Keratinocyte (primary cell): Measurements from ENCODE around the gene TNFSF8. TPM values are rescaled to one million over a fixed set of nuclear protein-coding genes. Genes with fewer than 3 reads are reported as not detected.
A peak's percentile ranks its signal among the peaks of the same experiment; 100 is the strongest.

Experiments used
- DNase-seq: peaks from one replicate; pipeline ENCODE4 v3.0.0-alpha.2; 2011; ENCODE audit warnings: low read depth, missing footprints, low spot score
- FAIRE-seq: peaks from 2 replicates; lab custom pipeline; 2011; peaks lifted over from hg19 to GRCh38; lab: Jason Lieb, UNC
- H2AFZ ChIP-seq: 2 replicates; pipeline ENCODE4 v1.6.0; 2012; ENCODE audit warnings: low read length, control low read depth, inconsistent platforms; ENCODE audit not compliant: control insufficient read depth
- H3K27ac ChIP-seq: 2 replicates; pipeline ENCODE4 v1.5.1; 2011; ENCODE audit warnings: low read length; ENCODE audit not compliant: control insufficient read depth, insufficient read depth
- H3K27me3 ChIP-seq: 3 replicates; pipeline ENCODE4 v1.6.0; 2011; ENCODE audit warnings: low read length; ENCODE audit not compliant: control insufficient read depth, insufficient read depth; ENCODE audit errors: extremely low read depth
- H3K36me3 ChIP-seq, 2 experiments: 2 replicates in 1 of 2; 3 replicates in 1 of 2; pipeline ENCODE4 v1.5.1; 2011; ENCODE audit warnings: low read length in 2 of 2, mild to moderate bottlenecking in 1 of 2; ENCODE audit not compliant: control insufficient read depth in 2 of 2, insufficient read depth in 2 of 2; ENCODE audit errors: extremely low read depth in 1 of 2
- H3K4me1 ChIP-seq: 3 replicates; pipeline ENCODE4 v1.5.1; 2011; ENCODE audit warnings: low read length; ENCODE audit not compliant: control insufficient read depth, insufficient read depth; ENCODE audit errors: extremely low read depth
- H3K4me2 ChIP-seq: 3 replicates; pipeline ENCODE4 v1.6.0; 2011; ENCODE audit warnings: low read depth, low read length; ENCODE audit not compliant: control insufficient read depth, insufficient read depth; ENCODE audit errors: extremely low read depth
- H3K4me3 ChIP-seq, 3 experiments: fragments of 200-600 bp in 1 of 3; sonication (generic) in 1 of 3; 2 replicates in 2 of 3; 3 replicates in 1 of 3; pipeline ENCODE4 v1.5.1; 2011 to 2016; ENCODE audit warnings: low read length in 3 of 3, mild to moderate bottlenecking in 3 of 3, control low read depth in 2 of 3, inconsistent platforms in 1 of 3, low read depth in 1 of 3, mixed read lengths in 1 of 3, mixed run types in 1 of 3, moderate library complexity in 1 of 3; ENCODE audit not compliant: control insufficient read depth in 2 of 3, insufficient read depth in 2 of 3; ENCODE audit errors: extremely low read depth in 1 of 3
- H3K79me2 ChIP-seq: 2 replicates; pipeline ENCODE4 v1.6.0; 2012; ENCODE audit warnings: low read length; ENCODE audit not compliant: control insufficient read depth, insufficient read depth
- H3K9ac ChIP-seq: 3 replicates; pipeline ENCODE4 v1.6.0; 2011; ENCODE audit warnings: low read length; ENCODE audit not compliant: control insufficient read depth, insufficient read depth; ENCODE audit errors: extremely low read depth
- H3K9me1 ChIP-seq: 3 replicates; pipeline ENCODE4 v1.6.0; 2011; ENCODE audit warnings: low read length; ENCODE audit not compliant: control insufficient read depth, insufficient read depth; ENCODE audit errors: extremely low read depth
- H3K9me3 ChIP-seq: 2 replicates; pipeline ENCODE4 v1.5.1; 2012; ENCODE audit warnings: low read depth, low read length; ENCODE audit not compliant: control insufficient read depth
- H4K20me1 ChIP-seq: 3 replicates; pipeline ENCODE4 v1.6.0; 2011; ENCODE audit warnings: low read length; ENCODE audit not compliant: control insufficient read depth, insufficient read depth; ENCODE audit errors: extremely low read depth
- EZH2 ChIP-seq: IDR thresholded peaks from one replicate; pipeline ENCODE4 v1.6.1; 2012; ENCODE audit warnings: inconsistent platforms, mild to moderate bottlenecking, low read length, moderate library complexity
- dilution Hi-C: fragments of 300-500 bp; cut with MboI; formaldehyde crosslinking; loops from one replicate; pipeline ENCODE4 v1.7.0; 2020; ENCODE audit warnings: low sequenced_read_pairs; ENCODE audit not compliant: extremely low pct_ligation_motif_present
- polyA plus RNA-seq, 5 experiments: library from polyadenylated mRNA; depleted of rRNA in 3 of 5; stranded (reverse) in 3 of 5; stranded (forward) in 1 of 5; unstranded in 1 of 5; fragments of >200 nt; gene quantifications; 1 replicate in 1 of 5; 2 replicates in 3 of 5; 3 replicates in 1 of 5; pipeline versions ENCODE4 v1.2.1 to v1.2.3, GENCODE V29; 2011 to 2012; ENCODE audit warnings: missing spikeins in 2 of 5, low read depth in 1 of 5, low replicate concordance in 1 of 5
- TF ChIP-seq, protein P1 (sequence below), 3 experiments: IDR thresholded peaks in 1 of 3; conservative IDR thresholded peaks in 1 of 3; optimal IDR thresholded peaks in 1 of 3; 2 replicates in 2 of 3; 3 replicates in 1 of 3; pipeline versions ENCODE3 to v1.5.1; 2011; ENCODE audit warnings: low read length in 3 of 3, mild to moderate bottlenecking in 3 of 3, moderate library complexity in 2 of 3, control low read depth in 1 of 3, inconsistent platforms in 1 of 3; ENCODE audit not compliant: insufficient read depth in 2 of 3; ENCODE audit errors: extremely low read depth in 1 of 3

Gene TNFSF8
- polyA plus RNA-seq, 1 donor (not counting 4 experiments of a cell fraction or from before 2014, with no cell fraction given): not detected

DNA sequence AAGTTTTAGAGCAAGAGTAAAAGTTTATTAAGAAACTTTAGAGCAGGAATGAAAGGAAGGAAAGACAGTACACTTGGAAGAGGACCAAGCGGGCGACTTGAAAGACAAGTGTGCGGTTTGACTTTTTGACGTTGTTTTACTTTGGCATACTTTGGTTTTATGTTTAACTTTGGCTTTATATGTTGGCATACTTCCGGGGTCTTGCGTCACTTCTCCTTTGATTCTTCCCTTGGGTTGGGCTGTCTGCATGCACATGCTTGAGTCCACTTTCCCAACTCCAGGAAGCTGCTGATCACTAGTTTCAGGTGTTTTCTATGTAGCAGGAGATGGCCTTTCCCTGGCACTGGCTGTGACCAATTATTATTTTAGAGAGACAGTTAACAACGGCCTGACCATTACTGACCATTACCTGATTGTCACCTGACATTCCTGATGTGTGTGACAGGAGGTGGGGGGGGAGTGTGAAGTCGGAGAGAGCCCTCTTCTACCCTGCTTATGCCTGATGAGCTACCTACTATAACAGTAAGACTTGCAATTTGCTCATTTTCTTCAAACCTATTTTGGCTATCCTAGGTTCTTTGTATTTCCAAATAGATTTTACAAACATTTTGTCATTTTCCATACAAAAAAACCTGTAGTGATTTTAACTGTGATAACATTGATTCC is 45.5 kb downstream of the TNFSF8 start:
- H3K27ac ChIP-seq: peak overlapping the region; percentile 39
- H3K9me3 ChIP-seq: no peaks in the 10 kb centered on the region
- H3K36me3 ChIP-seq: no peaks in the 10 kb centered on the region

DNA sequence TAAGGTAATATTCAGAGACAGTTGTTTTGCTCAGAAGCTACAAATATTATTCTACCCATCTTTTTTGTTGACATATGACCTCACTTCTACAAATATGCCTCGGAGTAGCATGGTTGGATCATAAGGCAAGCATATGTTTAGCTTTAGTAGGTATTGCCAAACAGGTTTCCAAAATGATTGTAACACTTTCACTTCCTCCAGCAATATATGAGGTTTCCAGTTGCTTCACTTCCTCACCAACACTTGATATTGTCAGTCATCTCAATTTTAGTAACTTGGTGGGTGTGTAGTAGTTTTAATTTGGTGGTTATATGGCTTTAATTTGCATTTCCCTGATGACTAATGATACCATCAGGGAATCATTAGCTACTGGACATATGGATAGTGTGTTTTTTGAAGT is 46.7 kb downstream of the TNFSF8 start:
- no peaks in the 10 kb centered on the region for H3K36me3 ChIP-seq
- no peak overlapping the region for H3K27ac ChIP-seq
- dilution Hi-C loops: no loop called here
- no peaks in the 10 kb centered on the region for H3K9me1 ChIP-seq
- no peaks in the 10 kb centered on the region for H3K27me3 ChIP-seq
- H3K9me3 ChIP-seq: no peaks in the 10 kb centered on the region
- FAIRE-seq (no peak), DNase-seq (no peak)
- TF ChIP-seq, protein P1, sequence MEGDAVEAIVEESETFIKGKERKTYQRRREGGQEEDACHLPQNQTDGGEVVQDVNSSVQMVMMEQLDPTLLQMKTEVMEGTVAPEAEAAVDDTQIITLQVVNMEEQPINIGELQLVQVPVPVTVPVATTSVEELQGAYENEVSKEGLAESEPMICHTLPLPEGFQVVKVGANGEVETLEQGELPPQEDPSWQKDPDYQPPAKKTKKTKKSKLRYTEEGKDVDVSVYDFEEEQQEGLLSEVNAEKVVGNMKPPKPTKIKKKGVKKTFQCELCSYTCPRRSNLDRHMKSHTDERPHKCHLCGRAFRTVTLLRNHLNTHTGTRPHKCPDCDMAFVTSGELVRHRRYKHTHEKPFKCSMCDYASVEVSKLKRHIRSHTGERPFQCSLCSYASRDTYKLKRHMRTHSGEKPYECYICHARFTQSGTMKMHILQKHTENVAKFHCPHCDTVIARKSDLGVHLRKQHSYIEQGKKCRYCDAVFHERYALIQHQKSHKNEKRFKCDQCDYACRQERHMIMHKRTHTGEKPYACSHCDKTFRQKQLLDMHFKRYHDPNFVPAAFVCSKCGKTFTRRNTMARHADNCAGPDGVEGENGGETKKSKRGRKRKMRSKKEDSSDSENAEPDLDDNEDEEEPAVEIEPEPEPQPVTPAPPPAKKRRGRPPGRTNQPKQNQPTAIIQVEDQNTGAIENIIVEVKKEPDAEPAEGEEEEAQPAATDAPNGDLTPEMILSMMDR (optimal IDR thresholded peaks at IDR 0.05 in 1 of 3, IDR thresholded peaks at IDR 0.05 in 1 of 3, conservative IDR thresholded peaks at IDR 0.05 in 1 of 3; ENCODE audit: extremely low read depth in 1 of 3, insufficient read depth in 2 of 3, low read length in 3 of 3): no peak
- TF ChIP-seq EZH2: no peak
- no peak overlapping the region for H2AFZ ChIP-seq
- H3K9ac ChIP-seq: no peak overlapping the region
- H3K79me2 ChIP-seq: no peaks in the 10 kb centered on the region
- no peak overlapping the region for H3K4me3 ChIP-seq
- peaks cover 8% of the 10 kb centered on the region for H3K4me1 ChIP-seq
- H4K20me1 ChIP-seq: no peaks in the 10 kb centered on the region
- no peak overlapping the region for H3K4me2 ChIP-seq

More for the DNA sequence above, 45.5 kb downstream of the TNFSF8 start:
- Histone ChIP-seq H3K27me3 (no peaks in the 10 kb centered on the region), H2AFZ (peak overlapping the region; percentile 72), H3K4me3 (no peak overlapping the region), H3K9ac (no peak overlapping the region), H3K4me2 (peak overlapping the region; percentile 42), H3K79me2 (no peaks in the 10 kb centered on the region), H4K20me1 (no peaks in the 10 kb centered on the region), H3K9me1 (no peaks in the 10 kb centered on the region), H3K4me1 (peaks cover 11% of the 10 kb centered on the region)
- FAIRE-seq (peak; percentile 91), DNase-seq (no peak)
- dilution Hi-C loops: no loop called here
- no peak for TF ChIP-seq EZH2
- TF ChIP-seq, protein P1 (optimal IDR thresholded peaks at IDR 0.05 in 1 of 3, IDR thresholded peaks at IDR 0.05 in 1 of 3, conservative IDR thresholded peaks at IDR 0.05 in 1 of 3; ENCODE audit: extremely low read depth in 1 of 3, insufficient read depth in 2 of 3, low read length in 3 of 3): no peak
